Loucy (cell line): ENCODE results near the gene MDN1.
A peak's percentile ranks its signal among the peaks of the same experiment; 100 is the strongest.

Experiments used
- H2AFZ ChIP-seq: fragments of 200-600 bp; sonication (generic); 2 replicates; pipeline ENCODE4 v1.6.0; 2016; ENCODE audit warnings: antibody characterized with exemption, mild to moderate bottlenecking, low read length, moderate library complexity
- H3F3A ChIP-seq: fragments of 200-600 bp; 2 replicates; pipeline ENCODE4 v1.6.0; 2016; ENCODE audit warnings: antibody characterized with exemption, low read depth, mild to moderate bottlenecking
- H3K27me3 ChIP-seq: fragments of 200-600 bp; sonication (generic); 2 replicates; pipeline ENCODE4 v1.6.1; 2014; ENCODE audit warnings: low read length, mild to moderate bottlenecking; ENCODE audit not compliant: insufficient read depth, poor library complexity, severe bottlenecking
- H3K36me3 ChIP-seq: fragments of 200-600 bp; sonication (generic); 2 replicates; pipeline ENCODE4 v1.6.1; 2016; ENCODE audit warnings: low read length; ENCODE audit not compliant: insufficient read depth
- H3K4me1 ChIP-seq: fragments of 200-600 bp; sonication (generic); 2 replicates; pipeline ENCODE4 v1.5.1; 2014; ENCODE audit warnings: low read length, mild to moderate bottlenecking; ENCODE audit not compliant: insufficient read depth, poor library complexity, severe bottlenecking
- H3K4me2 ChIP-seq: fragments of 200-600 bp; sonication (generic); 2 replicates; pipeline ENCODE4 v1.6.0; 2014; ENCODE audit warnings: antibody characterized with exemption, low read length, low read depth, mild to moderate bottlenecking; ENCODE audit not compliant: poor library complexity, severe bottlenecking
- H3K4me3 ChIP-seq: fragments of 200-600 bp; sonication (generic); 2 replicates; pipeline ENCODE4 v1.5.1; 2014; ENCODE audit warnings: low read length, mild to moderate bottlenecking, mixed read lengths; ENCODE audit not compliant: poor library complexity, severe bottlenecking
- H3K79me2 ChIP-seq: fragments of 200-600 bp; sonication (generic); 2 replicates; pipeline ENCODE4 v1.6.1; 2014; ENCODE audit warnings: low read length; ENCODE audit not compliant: insufficient read depth
- H3K9ac ChIP-seq: fragments of 200-600 bp; sonication (generic); 2 replicates; pipeline ENCODE4 v1.6.0; 2014; ENCODE audit warnings: mild to moderate bottlenecking, low read depth, low read length, moderate library complexity; ENCODE audit not compliant: poor library complexity, severe bottlenecking
- H3K9me2 ChIP-seq: fragments of 200-600 bp; sonication (generic); replicated peaks from 2 replicates; pipeline ENCODE4 v1.6.1; 2016; ENCODE audit warnings: low read depth, low read length, mixed read lengths
- H3K9me3 ChIP-seq: fragments of 200-600 bp; sonication (generic); 2 replicates; pipeline ENCODE4 v1.6.1; 2014; ENCODE audit warnings: mild to moderate bottlenecking, antibody characterized with exemption, low read length, low read depth; ENCODE audit not compliant: insufficient read depth
- H4K20me1 ChIP-seq: fragments of 200-600 bp; sonication (generic); 2 replicates; pipeline ENCODE4 v1.6.0; 2014; ENCODE audit warnings: antibody characterized with exemption, low read length, mild to moderate bottlenecking; ENCODE audit not compliant: insufficient read depth, poor library complexity, severe bottlenecking
- EZH2phosphoT487 ChIP-seq: fragments of 200-600 bp; IDR thresholded peaks from 2 replicates; pipeline ENCODE4 v1.6.1; 2018; ENCODE audit warnings: antibody characterized with exemption, mild to moderate bottlenecking, moderate library complexity, borderline replicate concordance
- TF ChIP-seq, protein P1 (sequence below): fragments of 200-600 bp; sonication (generic); conservative IDR thresholded peaks from 2 replicates; pipeline ENCODE4 v1.5.1; 2014; ENCODE audit warnings: mild to moderate bottlenecking, antibody characterized with exemption, low read length

MDN1 gene

DNA sequence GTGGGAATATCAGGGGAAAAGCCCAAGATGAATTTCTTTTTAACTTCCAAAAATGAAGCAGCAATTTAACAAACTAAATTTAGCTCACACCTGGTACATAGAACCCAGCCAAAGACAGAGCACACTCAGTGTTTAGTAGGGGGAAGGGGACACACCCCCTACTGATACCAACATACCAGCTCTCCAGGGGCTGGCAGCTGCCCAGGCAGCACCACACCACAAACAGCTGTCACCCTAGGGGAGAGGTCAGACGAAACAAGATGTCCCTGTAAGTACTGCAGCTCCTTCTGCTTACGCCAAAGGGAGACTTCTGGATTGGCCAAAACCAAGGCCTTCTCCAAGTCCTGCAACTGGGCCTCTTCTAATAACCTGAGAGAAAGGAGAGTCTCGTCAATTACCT lies 26.0 kb downstream of the MDN1 start:
- Histone ChIP-seq H4K20me1 (peaks cover 8% of the 10 kb centered on the region), H3K9me3 (no peaks in the 10 kb centered on the region), H3K9me2 (no peaks in the 10 kb centered on the region), H3K9ac (no peak overlapping the region), H3K79me2 (no peaks in the 10 kb centered on the region), H3K36me3 (peaks cover 55% of the 10 kb centered on the region), H3K27me3 (no peaks in the 10 kb centered on the region), H3F3A (no peaks in the 10 kb centered on the region; the same call in 1 of the 2 replicates), H2AFZ (no peak overlapping the region), H3K4me3 (no peak overlapping the region), H3K4me2 (peak overlapping the region; percentile 53), H3K4me1 (peaks cover 20% of the 10 kb centered on the region)
- TF ChIP-seq EZH2phosphoT487, result no peak
- TF ChIP-seq, protein P1, sequence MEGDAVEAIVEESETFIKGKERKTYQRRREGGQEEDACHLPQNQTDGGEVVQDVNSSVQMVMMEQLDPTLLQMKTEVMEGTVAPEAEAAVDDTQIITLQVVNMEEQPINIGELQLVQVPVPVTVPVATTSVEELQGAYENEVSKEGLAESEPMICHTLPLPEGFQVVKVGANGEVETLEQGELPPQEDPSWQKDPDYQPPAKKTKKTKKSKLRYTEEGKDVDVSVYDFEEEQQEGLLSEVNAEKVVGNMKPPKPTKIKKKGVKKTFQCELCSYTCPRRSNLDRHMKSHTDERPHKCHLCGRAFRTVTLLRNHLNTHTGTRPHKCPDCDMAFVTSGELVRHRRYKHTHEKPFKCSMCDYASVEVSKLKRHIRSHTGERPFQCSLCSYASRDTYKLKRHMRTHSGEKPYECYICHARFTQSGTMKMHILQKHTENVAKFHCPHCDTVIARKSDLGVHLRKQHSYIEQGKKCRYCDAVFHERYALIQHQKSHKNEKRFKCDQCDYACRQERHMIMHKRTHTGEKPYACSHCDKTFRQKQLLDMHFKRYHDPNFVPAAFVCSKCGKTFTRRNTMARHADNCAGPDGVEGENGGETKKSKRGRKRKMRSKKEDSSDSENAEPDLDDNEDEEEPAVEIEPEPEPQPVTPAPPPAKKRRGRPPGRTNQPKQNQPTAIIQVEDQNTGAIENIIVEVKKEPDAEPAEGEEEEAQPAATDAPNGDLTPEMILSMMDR, result no peak

DNA sequence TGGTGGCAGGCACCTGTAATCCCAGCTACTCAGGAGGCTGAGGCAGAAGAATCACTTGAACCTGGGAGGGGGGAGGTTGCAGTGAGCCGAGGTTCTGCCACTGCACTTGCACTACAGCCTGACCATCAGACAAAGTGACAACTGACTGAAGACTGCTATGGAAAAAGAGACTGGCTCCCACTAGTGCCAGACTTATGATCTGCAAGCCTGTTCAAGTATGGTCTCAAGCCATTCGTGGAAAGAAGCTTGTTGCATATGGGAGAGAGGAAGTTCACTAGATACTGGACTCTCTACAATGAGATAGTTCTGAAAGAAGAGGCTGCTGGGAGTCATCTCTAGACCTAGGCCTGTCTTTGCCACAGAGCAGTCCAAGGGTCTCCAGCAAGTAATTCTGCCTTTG lies 26.7 kb downstream of the MDN1 start:
- Histone ChIP-seq H3K4me2 (no peak overlapping the region), H3K4me3 (no peak overlapping the region)
- no peak for TF ChIP-seq EZH2phosphoT487
- TF ChIP-seq, protein P1, result peak; percentile 71

DNA sequence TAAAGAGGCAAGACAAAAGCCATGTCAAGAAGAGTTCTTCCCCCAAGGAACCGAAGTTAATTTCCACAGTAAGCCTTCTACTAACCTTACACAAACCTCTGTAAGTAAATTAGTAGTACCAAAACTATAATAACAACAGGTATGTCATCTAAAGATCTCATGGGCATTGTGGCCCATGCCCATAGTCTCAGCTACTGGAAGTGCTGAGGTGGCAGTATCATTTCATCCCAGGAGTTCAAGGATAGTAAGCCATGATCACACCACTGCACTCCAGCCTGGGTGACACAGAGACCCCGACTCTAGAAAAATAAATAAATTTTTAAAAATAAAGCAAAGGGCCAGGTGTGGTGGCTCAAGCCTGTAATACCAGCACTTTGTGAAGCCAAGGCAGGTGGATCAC lies 29.2 kb downstream of the MDN1 start:
- H3K4me1 ChIP-seq, result peaks cover 20% of the 10 kb centered on the region
- no peak overlapping the region for H3K4me3 ChIP-seq
- no peaks in the 10 kb centered on the region; the same call in 1 of the 2 replicates for H3F3A ChIP-seq
- no peaks in the 10 kb centered on the region for H3K79me2 ChIP-seq
- no peaks in the 10 kb centered on the region for H3K9me3 ChIP-seq
- H3K4me2 ChIP-seq, result no peak overlapping the region
- no peaks in the 10 kb centered on the region for H3K27me3 ChIP-seq
- no peaks in the 10 kb centered on the region for H3K9me2 ChIP-seq
- TF ChIP-seq, protein P1, result no peak
- TF ChIP-seq EZH2phosphoT487, result no peak
- H3K36me3 ChIP-seq, result peaks cover 69% of the 10 kb centered on the region
- H2AFZ ChIP-seq, result no peak overlapping the region
- no peak overlapping the region for H3K9ac ChIP-seq
- peaks cover 8% of the 10 kb centered on the region for H4K20me1 ChIP-seq

More for the DNA sequence above, 26.7 kb downstream of the MDN1 start:
- H3K79me2 ChIP-seq, result no peaks in the 10 kb centered on the region
- peaks cover 58% of the 10 kb centered on the region for H3K36me3 ChIP-seq
- H3K9me2 ChIP-seq, result no peaks in the 10 kb centered on the region
- H3K9ac ChIP-seq, result no peak overlapping the region
- no peaks in the 10 kb centered on the region for H3K27me3 ChIP-seq
- peaks cover 20% of the 10 kb centered on the region for H3K4me1 ChIP-seq
- H2AFZ ChIP-seq, result no peak overlapping the region
- peaks cover 8% of the 10 kb centered on the region for H4K20me1 ChIP-seq
- H3F3A ChIP-seq, result no peaks in the 10 kb centered on the region; the same call in 1 of the 2 replicates
- H3K9me3 ChIP-seq, result no peaks in the 10 kb centered on the region
